K562 (cell line): Measurements from ENCODE around the gene PGAM2. TPM values are rescaled to one million over a fixed set of nuclear protein-coding genes. Genes with fewer than 3 reads are reported as not detected.

Source experiments
- COPS2 ChIP-seq: fragments of 450-650 bp; conservative IDR thresholded peaks from 2 replicates; pipeline ENCODE4 v1.6.1; 2016; ENCODE audit warnings: mild to moderate bottlenecking, moderate library complexity
- CREB1 ChIP-seq, 2 experiments: sonication (generic) in 1 of 2; formaldehyde crosslinking in 1 of 2; IDR thresholded peaks; 2 replicates each; pipeline versions ENCODE4 v1.6.1 to v1.8.0; 2012 to 2022; ENCODE audit warnings: inconsistent platforms in 1 of 2, mild to moderate bottlenecking in 1 of 2, missing genetic modification reagents in 1 of 2, moderate library complexity in 1 of 2
- CREB3 ChIP-seq: fragments of 450-650 bp; conservative IDR thresholded peaks from 2 replicates; pipeline ENCODE4 v1.6.1; 2016; ENCODE audit warnings: missing genetic modification characterization, low read depth, mild to moderate bottlenecking, missing compliant biosample characterization, moderate library complexity
- CREM ChIP-seq: IDR thresholded peaks from 2 replicates; pipeline ENCODE4 v1.6.1; 2014; ENCODE audit warnings: antibody characterized with exemption, low read depth
- ESRRA ChIP-seq: fragments of 450-650 bp; IDR thresholded peaks from 2 replicates; pipeline ENCODE4 v1.6.1; 2014; ENCODE audit warnings: low read depth, mild to moderate bottlenecking, moderate library complexity, borderline replicate concordance
- FOXO4 ChIP-seq: fragments of 450-650 bp; formaldehyde crosslinking; IDR thresholded peaks from 2 replicates; pipeline ENCODE4 v1.4.0; 2020; ENCODE audit warnings: mild to moderate bottlenecking, moderate library complexity
- GABPB2 ChIP-seq: fragments of 250-450 bp; sonication (Bioruptor Pico); conservative IDR thresholded peaks from 2 replicates; pipeline ENCODE4 v1.5.1; 2021; ENCODE audit warnings: mild to moderate bottlenecking
- GTF3C2 ChIP-seq: IDR thresholded peaks from 3 replicates; pipeline ENCODE4 v1.6.1; 2011; ENCODE audit warnings: borderline replicate concordance, mild to moderate bottlenecking, moderate library complexity; ENCODE audit not compliant: insufficient read length; ENCODE audit errors: extremely low read depth
- MBD2 ChIP-seq: sonication (generic); IDR thresholded peaks from 2 replicates; pipeline ENCODE4 v1.6.1; 2016; ENCODE audit warnings: low read depth, borderline replicate concordance
- MYBL2 ChIP-seq, 2 experiments: fragments of 450-650 bp in 1 of 2; sonication (generic) in 1 of 2; formaldehyde crosslinking in 1 of 2; IDR thresholded peaks; 2 replicates each; pipeline versions ENCODE4 v1.6.1 to v1.8.1; 2017 to 2022; ENCODE audit warnings: borderline replicate concordance in 1 of 2, inconsistent platforms in 1 of 2, low read depth in 1 of 2, mild to moderate bottlenecking in 1 of 2, missing genetic modification reagents in 1 of 2, moderate library complexity in 1 of 2
- NONO ChIP-seq, 2 experiments: fragments of 200-400 bp in 1 of 2; fragments of 450-650 bp in 1 of 2; formaldehyde crosslinking in 1 of 2; IDR thresholded peaks; 2 replicates each; pipeline ENCODE4 v1.6.1; 2017; ENCODE audit warnings: low read depth in 2 of 2, mild to moderate bottlenecking in 2 of 2, moderate library complexity in 2 of 2, low read length in 1 of 2
- PATZ1 ChIP-seq: fragments of 250-450 bp; sonication (Bioruptor Pico); IDR thresholded peaks from 2 replicates; pipeline ENCODE4 v1.5.0; 2020; ENCODE audit warnings: mild to moderate bottlenecking, borderline replicate concordance
- RUNX1 ChIP-seq: sonication (generic); IDR thresholded peaks from 2 replicates; pipeline ENCODE4 v1.6.1; 2016; ENCODE audit warnings: antibody characterized with exemption, low read depth
- TBP ChIP-seq: optimal IDR thresholded peaks from 2 replicates; pipeline ENCODE3; 2011; ENCODE audit warnings: low read depth, low read length, improper control_type of control experiment
- TOE1 ChIP-seq, 2 experiments: fragments of 450-650 bp in 1 of 2; sonication (generic) in 1 of 2; formaldehyde crosslinking in 1 of 2; IDR thresholded peaks; 2 replicates each; pipeline versions ENCODE4 v1.7.1 to v1.8.0; 2016 to 2022; ENCODE audit warnings: borderline replicate concordance in 2 of 2, mild to moderate bottlenecking in 2 of 2, antibody characterized with exemption in 1 of 2, inconsistent platforms in 1 of 2, low read depth in 1 of 2, missing genetic modification reagents in 1 of 2, moderate library complexity in 1 of 2
- U2AF2 ChIP-seq: fragments of 200-400 bp; formaldehyde crosslinking; optimal IDR thresholded peaks from 2 replicates; pipeline ENCODE3; 2017; ENCODE audit warnings: low read depth, mild to moderate bottlenecking, low read length
- polyA plus RNA-seq, 8 experiments: library from polyadenylated mRNA; depleted of rRNA in 4 of 8; stranded (reverse) in 5 of 8; unstranded in 3 of 8; fragments of >200 nt; fragmentation: Nextera tagmentation in 2 of 8; fragmentation: Illumina TruSeq in 1 of 8; extraction: Ambion mirVana in 2 of 8; extraction: Trizol in 1 of 8; gene quantifications; 2 replicates each; pipeline versions ENCODE4 v1.2.1 to v1.2.3, GENCODE V29; 2011 to 2014; ENCODE audit warnings: inconsistent platforms in 1 of 8, missing spikeins in 1 of 8
- total RNA-seq, 7 experiments: library from RNA; depleted of rRNA in 6 of 7; stranded (reverse); fragments of >200 nt in 6 of 7; fragmentation: Illumina TruSeq in 2 of 7; extraction: Trizol in 2 of 7; gene quantifications; 2 replicates each; pipeline versions ENCODE4 v1.2.1 to v1.2.3, GENCODE V29; 2011 to 2021; ENCODE audit warnings: low replicate concordance in 1 of 7

The PGAM2 gene
- total and polyA plus RNA-seq, 9 of the 15 experiments (the other 6 are each of a cell fraction or from before 2014, with no cell fraction given): not detected

GRCh38 chr7:44112231-44112996, 47.0 kb upstream of the PGAM2 start (continued):
- TF ChIP-seq PATZ1: no peak
- 0 out of 2 replicates have a peak, but pooled peaks have one; percentile 22 for TF ChIP-seq CREB1 (IDR thresholded peaks at IDR 0.05)
- peak; percentile 60; the same call in 1 of the 2 replicates for TF ChIP-seq CREB1 (CRISPR knock-in tag; IDR thresholded peaks at IDR 0.05)
- peak in 1 of 2 experiments; percentile 98; a peak in 2 of 4 replicates for TF ChIP-seq NONO (IDR thresholded peaks at IDR 0.05; ENCODE audit: low read depth in 2 of 2, low read length in 1 of 2)
- no peak for TF ChIP-seq COPS2
- peak; percentile 49; the same call in 1 of the 2 replicates for TF ChIP-seq ESRRA
- no peak for TF ChIP-seq CREB3 (tag)
- no peak for TF ChIP-seq MYBL2 (IDR thresholded peaks at IDR 0.05; ENCODE audit: low read depth)
- no peak for TF ChIP-seq MYBL2 (CRISPR knock-in tag; IDR thresholded peaks at IDR 0.05; ENCODE audit: borderline replicate concordance)
- TF ChIP-seq TBP: no peak
- no peak for TF ChIP-seq GABPB2 (CRISPR knock-in tag)
- TF ChIP-seq RUNX1: no peak
- TF ChIP-seq U2AF2: no peak
- no peak for TF ChIP-seq CREM
- peak; percentile 87 for TF ChIP-seq TOE1 (IDR thresholded peaks at IDR 0.05; ENCODE audit: borderline replicate concordance)
- peak; percentile 32; the same call in 1 of the 2 replicates for TF ChIP-seq TOE1 (CRISPR knock-in tag; IDR thresholded peaks at IDR 0.05; ENCODE audit: borderline replicate concordance, low read depth)
- no peak for TF ChIP-seq GTF3C2
- no peak for TF ChIP-seq FOXO4 (CRISPR knock-in tag)
- TF ChIP-seq MBD2: peak; percentile 79
